A172 (cell line): ENCODE measurements around the gene HSD3B1. TPM values are rescaled to one million over a fixed set of nuclear protein-coding genes. Genes with fewer than 3 reads are reported as not detected.
A peak's percentile ranks its signal among the peaks of the same experiment; 100 is the strongest.
"Not testable (repeated sequence)": the region's sequence is repeated elsewhere in the genome, so short reads cannot be mapped to it uniquely, and the experiment has no call there.

ENCODE experiments used
- DNase-seq: peaks from one replicate; pipeline ENCODE4 v3.0.0-alpha.2; 2015; ENCODE audit warnings: low spot score
- total RNA-seq: library from RNA; depleted of rRNA; stranded (reverse); fragments of >200 nt; shearing (Covaris generic); gene quantifications from 2 replicates; pipeline ENCODE4 v1.2.3, GENCODE V29; 2014

The HSD3B1 gene
- total RNA-seq, 1 experiment from 2014 or later: not detected

GRCh38 chr1:119490925-119491324 lies 16.1 kb upstream of the HSD3B1 start:
- no peak for DNase-seq

- no peak for DNase-seq
These were observed 14.2 kb upstream of the HSD3B1 start for GRCh38 chr1:119492763-119493162.

DNA sequence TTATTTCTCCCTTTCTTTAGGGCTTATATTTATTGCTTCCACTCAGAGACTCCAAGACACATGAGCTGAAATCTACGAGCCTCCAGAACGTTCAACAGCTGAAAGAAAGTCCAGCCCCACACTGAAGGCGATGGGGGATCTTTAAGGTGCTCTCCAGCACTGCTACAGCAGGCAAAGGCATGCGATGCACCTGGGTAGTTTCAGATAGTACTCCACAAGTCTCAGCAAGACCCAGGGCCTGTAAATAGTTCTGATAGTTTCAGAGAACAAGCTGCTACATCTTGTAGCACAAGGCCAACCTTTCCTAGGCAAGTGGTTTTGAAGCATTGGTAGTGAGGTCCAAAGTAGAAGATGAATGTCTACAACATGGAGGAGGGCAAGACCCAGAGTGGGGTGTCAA lies 2.2 kb upstream of the HSD3B1 start:
- no peak for DNase-seq

GRCh38 chr1:119510046-119510445 lies 3.0 kb downstream of the HSD3B1 start:
- DNase-seq: no peak

GRCh38 chr1:119515221-119515620 lies 8.2 kb downstream of the HSD3B1 start:
- no peak for DNase-seq

GRCh38 chr1:119516247-119516646 lies 9.2 kb downstream of the HSD3B1 start:
- no peak for DNase-seq

DNA sequence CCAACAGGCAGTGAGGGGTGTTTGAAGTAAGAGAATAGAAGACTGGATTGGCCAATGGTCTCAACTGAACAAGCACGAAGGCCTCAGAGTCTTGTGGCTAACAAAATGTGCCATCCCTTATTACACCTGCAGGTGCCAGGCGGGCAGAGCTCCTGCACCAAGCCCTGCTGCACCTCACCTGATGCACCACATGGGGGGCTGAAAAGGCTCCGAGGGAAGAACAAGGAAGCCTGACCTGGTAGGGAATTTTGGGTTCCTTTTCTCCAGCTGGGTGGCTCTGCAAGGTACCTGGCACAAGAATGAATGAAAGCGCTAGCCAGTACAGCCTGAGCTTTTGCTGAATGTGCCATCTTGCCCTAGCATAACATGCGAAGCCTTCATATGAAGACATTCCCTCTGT lies 9.7 kb downstream of the HSD3B1 start:
- DNase-seq: no peak

GRCh38 chr1:119517667-119518066 lies 10.7 kb downstream of the HSD3B1 start:
- DNase-seq: not testable (repeated sequence)

- DNase-seq: no peak
These were observed 24.8 kb downstream of the HSD3B1 start for GRCh38 chr1:119531606-119532323.

- DNase-seq: no peak
These were observed 25.4 kb downstream of the HSD3B1 start for GRCh38 chr1:119532324-119532910.

DNA sequence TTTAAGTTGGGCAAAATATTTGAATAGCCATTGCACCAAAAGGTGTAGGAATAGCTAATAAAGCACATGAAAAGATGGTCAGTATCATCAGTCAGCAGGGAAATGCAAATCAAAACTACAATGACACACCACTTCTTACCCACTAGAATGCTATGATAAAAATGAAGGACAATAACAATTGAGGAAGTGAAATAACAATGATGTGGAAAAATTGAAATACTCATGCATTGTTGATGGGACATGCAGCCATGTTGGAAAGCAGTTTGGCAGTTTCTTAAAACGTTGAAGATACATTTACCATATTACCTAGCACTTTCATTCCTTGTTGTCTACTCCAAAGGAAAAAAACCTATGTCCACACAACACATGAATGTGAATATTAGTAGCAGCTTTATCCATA lies 28.4 kb downstream of the HSD3B1 start:
- DNase-seq: no peak

- no peak for DNase-seq
These were observed 31.0 kb downstream of the HSD3B1 start for GRCh38 chr1:119537966-119538365.

DNA sequence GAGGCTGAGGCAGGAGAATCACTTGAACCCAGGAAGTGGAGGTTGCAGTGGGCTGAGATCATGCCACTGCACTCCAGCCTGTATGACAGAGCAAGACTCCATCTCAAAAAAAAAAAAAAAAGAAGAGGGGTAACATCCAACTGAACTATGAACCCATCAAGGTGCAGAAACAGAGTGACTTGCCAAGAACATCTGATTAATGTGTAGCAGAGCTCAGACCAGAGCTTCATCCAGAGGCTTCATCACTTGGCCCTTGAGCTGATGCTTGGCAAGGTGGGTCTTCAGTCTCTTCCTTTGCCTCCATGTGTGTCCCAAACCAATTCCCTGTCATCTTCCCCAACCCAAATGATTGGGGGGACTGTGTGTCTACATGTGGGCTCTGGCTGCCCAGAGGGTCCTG lies 32.6 kb downstream of the HSD3B1 start:
- no peak for DNase-seq

DNA sequence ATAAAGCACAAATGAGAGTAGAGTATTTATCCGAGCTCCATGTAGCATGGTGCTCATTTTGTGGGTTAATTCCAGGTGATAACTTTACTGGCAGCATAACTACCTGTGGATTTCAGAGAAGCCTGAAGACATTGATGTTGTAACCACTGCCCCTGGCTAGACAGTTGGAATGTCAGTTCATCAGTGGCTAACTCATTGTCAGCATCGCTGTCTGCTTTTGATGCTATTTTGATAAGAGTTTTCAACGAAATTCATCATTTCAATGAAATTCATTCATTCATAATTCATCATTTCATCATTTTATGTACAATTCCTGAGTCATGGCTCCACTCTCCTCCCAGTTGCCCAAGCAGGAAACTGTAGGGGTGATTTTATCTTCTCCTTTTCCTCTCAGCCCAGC lies 34.4 kb downstream of the HSD3B1 start:
- DNase-seq: no peak

- no peak for DNase-seq
These were observed 35.5 kb downstream of the HSD3B1 start for GRCh38 chr1:119542492-119542946.

- no peak for DNase-seq
These were observed 37.3 kb downstream of the HSD3B1 start for GRCh38 chr1:119544165-119544762.

DNA sequence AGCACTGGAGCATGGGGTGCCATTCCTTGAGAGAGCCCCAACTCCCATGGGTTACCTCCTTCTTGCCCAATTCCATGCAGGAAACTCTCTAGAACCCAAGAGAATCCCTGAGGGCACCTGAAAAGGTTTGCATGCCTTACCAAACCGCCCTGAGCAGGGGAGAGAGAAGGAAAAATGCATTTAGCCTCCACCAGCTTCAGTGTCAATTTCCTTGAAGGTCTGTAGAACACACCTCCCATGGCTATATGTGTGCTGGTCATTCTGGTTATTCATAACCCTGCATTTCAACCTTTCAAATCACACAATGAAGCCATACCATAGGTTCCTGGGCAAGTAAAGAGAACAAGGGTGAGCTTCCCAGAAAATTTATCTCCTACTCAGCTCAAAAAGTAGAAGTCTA lies 39.6 kb downstream of the HSD3B1 start:
- DNase-seq: no peak

GRCh38 chr1:119547306-119547705 lies 40.3 kb downstream of the HSD3B1 start:
- DNase-seq: no peak

DNA sequence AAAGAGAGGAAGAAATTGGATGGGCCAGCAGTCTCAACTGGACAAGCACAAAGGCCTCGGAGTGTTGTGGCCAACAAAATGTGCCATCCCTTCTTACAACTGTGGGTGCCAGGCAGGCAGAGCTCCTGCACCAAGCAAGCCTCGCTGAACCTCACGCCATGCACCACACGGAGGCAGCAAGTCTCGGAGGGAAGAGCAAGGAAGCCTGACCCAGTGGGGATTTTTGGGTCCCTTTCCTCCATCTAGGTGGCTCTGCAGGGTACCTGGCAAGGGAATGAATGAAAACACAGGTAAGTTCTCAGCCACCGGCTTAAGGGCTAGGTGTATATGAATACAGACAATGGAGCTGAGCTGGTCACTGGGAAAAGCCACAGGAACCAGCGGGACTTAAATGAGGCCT lies 40.8 kb downstream of the HSD3B1 start:
- DNase-seq: no peak

DNA sequence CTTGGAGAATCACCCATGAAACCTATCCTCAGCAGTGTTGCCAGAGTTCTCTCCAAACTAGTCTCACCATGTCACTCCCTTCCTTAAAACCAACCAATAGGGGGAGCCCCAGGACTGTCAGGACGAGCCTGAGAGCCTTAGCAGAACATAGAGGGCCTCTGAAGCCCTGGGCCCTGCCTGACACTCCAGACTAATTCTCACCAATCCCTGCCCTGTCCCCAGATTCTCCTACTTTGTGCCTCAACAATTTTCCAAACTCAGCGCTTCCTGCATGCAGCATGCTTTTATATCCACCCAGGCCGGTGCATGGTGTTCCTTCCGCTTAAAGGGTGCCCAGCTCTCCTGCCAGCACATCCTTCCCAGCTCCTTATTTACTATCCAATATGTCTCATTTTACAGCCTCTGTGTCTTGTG lies 42.7 kb downstream of the HSD3B1 start:
- DNase-seq: peak; percentile 52

DNA sequence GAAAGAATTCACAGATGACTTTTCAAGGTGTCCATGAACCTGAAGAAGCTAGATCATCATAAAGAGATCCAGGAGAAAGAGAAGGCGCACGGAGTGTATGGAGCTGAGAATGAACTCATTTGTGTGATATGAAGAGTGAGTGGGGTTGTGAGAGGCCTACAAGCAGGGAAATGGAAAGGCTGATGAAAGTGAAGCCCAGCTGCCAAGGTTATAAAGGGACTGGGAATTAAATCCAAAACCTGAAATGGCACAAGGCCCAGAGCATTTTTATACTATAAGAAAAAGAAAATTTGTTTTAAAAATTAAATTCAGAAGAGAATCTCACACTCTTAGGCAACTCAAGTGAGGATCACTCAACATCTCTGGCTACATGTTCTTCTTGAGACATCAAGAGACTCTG lies 43.4 kb downstream of the HSD3B1 start:
- DNase-seq: no peak

GRCh38 chr1:119551218-119551617 lies 44.2 kb downstream of the HSD3B1 start:
- no peak for DNase-seq

DNA sequence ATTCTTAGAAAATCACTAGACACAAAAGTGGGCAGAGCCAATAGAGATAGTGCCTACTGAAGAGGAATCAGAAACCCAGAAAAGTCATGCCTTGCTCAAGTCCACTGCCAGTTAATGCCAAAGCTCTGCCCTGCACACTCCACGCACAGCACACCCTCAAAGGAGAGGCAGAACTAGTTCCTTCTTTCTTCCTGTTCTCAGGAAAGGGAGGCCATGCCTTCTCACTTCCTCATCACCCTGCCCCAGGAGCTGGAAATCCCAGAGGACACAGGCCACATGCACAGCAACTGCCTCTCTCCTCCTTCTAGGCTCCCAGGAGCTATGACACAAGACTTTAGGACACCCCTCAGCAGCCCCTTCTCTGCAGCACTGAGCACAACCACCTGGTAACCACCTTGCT lies 45.6 kb downstream of the HSD3B1 start:
- not testable (repeated sequence) for DNase-seq
